ENCODE measurements around the gene SAP30.

- TF ChIP-seq POLR2A (IDR thresholded peaks at IDR 0.05) = no peak
- TF ChIP-seq CTCF (IDR thresholded peaks at IDR 0.05) = no peak
These were observed 44.3 kb downstream of the SAP30 start for GRCh38 chr4:173415092-173415491.
